Stimulated activated CD4-positive, alpha-beta T cell treated with anti-CD3 and anti-CD28 coated beads, Interleukin-2, amount 100 ng/mL, for 4 hours (primary cell): ENCODE data around the gene CD151.

ENCODE experiments used
- DNase-seq: peaks from one replicate; pipeline ENCODE4 v3.0.0-alpha.2; 2020; ENCODE audit warnings: low read depth

Gene CD151

GRCh38 chr11:832529-833113, at the start of gene CD151:
Gene CD151 (plus strand): TSS chr11:832952. CDS start chr11:836070, 3,118 bp downstream.
- peak; percentile 40 for DNase-seq

- no peak for DNase-seq
Measured at GRCh38 chr11:783581-784015, 49.2 kb upstream of the CD151 start.

GRCh38 chr11:786235-787083, 46.3 kb upstream of the CD151 start:
- no peak for DNase-seq

GRCh38 chr11:787084-787675, 45.6 kb upstream of the CD151 start:
- no peak for DNase-seq

- DNase-seq = no peak
Measured at GRCh38 chr11:788009-788640, 44.6 kb upstream of the CD151 start.

GRCh38 chr11:788953-789940, 43.5 kb upstream of the CD151 start:
- DNase-seq = no peak

GRCh38 chr11:789943-790342, 42.8 kb upstream of the CD151 start, which contains the start of gene CEND1:
Gene CEND1 (minus strand): TSS chr11:790090. CDS start chr11:788576, 1,514 bp downstream.
- no peak for DNase-seq

- no peak for DNase-seq
Measured at GRCh38 chr11:790721-791564, 41.8 kb upstream of the CD151 start.

- DNase-seq = no peak
Measured at GRCh38 chr11:791658-792534, 40.9 kb upstream of the CD151 start.

GRCh38 chr11:792535-792821, 40.3 kb upstream of the CD151 start:
- no peak for DNase-seq

- no peak for DNase-seq
Measured at GRCh38 chr11:792873-793272, 39.9 kb upstream of the CD151 start.

GRCh38 chr11:793556-793955, 39.2 kb upstream of the CD151 start:
- no peak for DNase-seq

- DNase-seq = no peak
Measured at GRCh38 chr11:794013-794765, 38.6 kb upstream of the CD151 start.

GRCh38 chr11:794766-795633, 37.8 kb upstream of the CD151 start:
- no peak for DNase-seq

GRCh38 chr11:795634-796564, 36.9 kb upstream of the CD151 start:
- DNase-seq = peak; percentile 81

GRCh38 chr11:796565-797295, 36.0 kb upstream of the CD151 start:
- DNase-seq = no peak
